ENCODE results near the gene RPGRIP1L.

- TF ChIP-seq REST (IDR thresholded peaks at IDR 0.05; ENCODE audit: insufficient read depth in 1 of 2, low read depth in 2 of 2, low read length in 1 of 2) (no peak), CTCF (IDR thresholded peaks at IDR 0.05) (no peak), POLR2AphosphoS5 (IDR thresholded peaks at IDR 0.05; ENCODE audit: low read depth, low read length) (no peak), SIN3A (IDR thresholded peaks at IDR 0.05; ENCODE audit: borderline replicate concordance, insufficient read depth, low read depth, low read length) (no peak)
These were observed 97.7 kb downstream of the RPGRIP1L start for GRCh38 chr16:53605831-53606400.
